ENCODE measurements around the gene WDR64.

Gene WDR64

DNA sequence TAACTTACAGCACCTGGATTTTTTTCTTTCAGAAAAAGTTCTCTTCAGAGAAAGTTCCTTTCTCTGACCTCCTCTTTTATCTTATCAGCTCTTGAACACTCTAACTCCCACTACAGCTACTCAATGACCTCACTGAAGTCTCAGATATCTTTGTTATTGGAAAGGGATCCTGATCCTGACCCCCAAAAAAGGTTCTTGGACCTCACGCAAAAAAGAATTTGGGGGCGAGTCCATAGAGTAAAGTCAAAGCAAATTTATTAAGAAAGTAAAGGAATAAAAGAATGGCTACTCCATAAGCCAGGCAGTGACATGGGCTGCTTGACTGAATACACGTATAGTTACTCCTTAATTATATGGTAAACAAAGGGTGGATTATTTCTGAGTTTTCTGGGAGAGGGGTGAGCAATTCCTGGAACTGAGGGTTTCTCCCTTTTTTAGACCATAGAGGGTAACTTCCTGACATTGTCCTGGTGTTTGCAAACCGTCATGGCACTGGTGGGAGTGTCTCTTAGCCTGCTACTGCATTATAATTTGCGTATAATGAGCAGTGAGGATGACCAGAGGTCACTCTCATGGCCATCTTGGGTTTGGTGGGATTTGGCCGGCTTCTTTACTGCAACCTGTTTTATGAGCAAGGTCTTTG lies 44.2 kb downstream of the WDR64 start:
- DNase-seq = no peak
- Mint-ChIP-seq H3K4me3 (no peak overlapping the region), H3K27me3 (ENCODE audit: low read depth, poor library complexity) (no peaks in the 10 kb centered on the region), H3K9me3 (no peaks in the 10 kb centered on the region), H3K4me1 (no peaks in the 10 kb centered on the region), H3K36me3 (ENCODE audit: low read depth) (no peaks in the 10 kb centered on the region), H3K27ac (no peak overlapping the region)
- TF ChIP-seq, protein P1, sequence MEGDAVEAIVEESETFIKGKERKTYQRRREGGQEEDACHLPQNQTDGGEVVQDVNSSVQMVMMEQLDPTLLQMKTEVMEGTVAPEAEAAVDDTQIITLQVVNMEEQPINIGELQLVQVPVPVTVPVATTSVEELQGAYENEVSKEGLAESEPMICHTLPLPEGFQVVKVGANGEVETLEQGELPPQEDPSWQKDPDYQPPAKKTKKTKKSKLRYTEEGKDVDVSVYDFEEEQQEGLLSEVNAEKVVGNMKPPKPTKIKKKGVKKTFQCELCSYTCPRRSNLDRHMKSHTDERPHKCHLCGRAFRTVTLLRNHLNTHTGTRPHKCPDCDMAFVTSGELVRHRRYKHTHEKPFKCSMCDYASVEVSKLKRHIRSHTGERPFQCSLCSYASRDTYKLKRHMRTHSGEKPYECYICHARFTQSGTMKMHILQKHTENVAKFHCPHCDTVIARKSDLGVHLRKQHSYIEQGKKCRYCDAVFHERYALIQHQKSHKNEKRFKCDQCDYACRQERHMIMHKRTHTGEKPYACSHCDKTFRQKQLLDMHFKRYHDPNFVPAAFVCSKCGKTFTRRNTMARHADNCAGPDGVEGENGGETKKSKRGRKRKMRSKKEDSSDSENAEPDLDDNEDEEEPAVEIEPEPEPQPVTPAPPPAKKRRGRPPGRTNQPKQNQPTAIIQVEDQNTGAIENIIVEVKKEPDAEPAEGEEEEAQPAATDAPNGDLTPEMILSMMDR (IDR thresholded peaks at IDR 0.05) = no peak

DNA sequence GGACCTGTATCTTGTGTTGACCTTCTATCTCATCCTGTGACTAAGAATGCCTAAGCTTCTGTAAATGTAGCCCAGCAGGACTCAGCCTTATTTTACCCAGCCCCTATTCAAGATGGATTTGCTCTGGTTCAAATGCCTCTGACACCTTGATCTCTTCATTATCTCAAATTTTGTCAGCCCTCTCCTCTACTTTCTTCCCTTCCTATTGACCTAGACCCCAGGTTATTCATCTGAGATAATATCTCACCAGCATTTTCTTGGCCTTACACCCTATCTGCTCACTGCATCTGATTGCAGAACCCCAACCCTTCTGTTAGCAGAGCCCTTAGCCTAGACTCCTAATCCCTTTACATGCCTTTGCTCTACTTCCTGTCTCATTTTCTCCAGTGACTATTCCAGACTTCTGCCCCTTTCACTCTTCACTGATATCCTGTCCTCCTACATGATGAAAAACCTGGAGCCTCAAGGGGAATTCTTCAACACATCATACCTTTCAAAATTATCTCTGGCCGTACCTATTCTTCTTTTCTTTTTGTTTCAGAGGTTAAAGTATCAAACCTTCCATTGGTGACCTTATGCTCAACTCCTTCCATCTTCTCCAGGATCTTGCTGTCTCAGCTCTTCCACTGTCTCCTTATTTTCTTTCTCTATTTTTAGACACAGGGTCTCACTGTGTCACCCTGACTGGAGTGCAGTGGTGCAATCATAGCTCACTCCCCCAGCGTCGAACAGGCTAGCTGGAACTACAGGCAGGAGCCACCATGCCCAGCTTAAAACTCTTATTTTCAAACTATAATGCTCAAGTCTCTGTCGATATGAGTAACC lies 44.9 kb downstream of the WDR64 start:
- no peaks in the 10 kb centered on the region for H3K36me3 Mint-ChIP-seq (ENCODE audit: low read depth)
- DNase-seq = no peak
- H3K4me1 Mint-ChIP-seq = no peaks in the 10 kb centered on the region
- H3K27ac Mint-ChIP-seq = no peak overlapping the region
- TF ChIP-seq, protein P1 (IDR thresholded peaks at IDR 0.05) = no peak
- no peaks in the 10 kb centered on the region for H3K27me3 Mint-ChIP-seq (ENCODE audit: low read depth, poor library complexity)
- H3K9me3 Mint-ChIP-seq = no peaks in the 10 kb centered on the region
- no peak overlapping the region for H3K4me3 Mint-ChIP-seq

DNA sequence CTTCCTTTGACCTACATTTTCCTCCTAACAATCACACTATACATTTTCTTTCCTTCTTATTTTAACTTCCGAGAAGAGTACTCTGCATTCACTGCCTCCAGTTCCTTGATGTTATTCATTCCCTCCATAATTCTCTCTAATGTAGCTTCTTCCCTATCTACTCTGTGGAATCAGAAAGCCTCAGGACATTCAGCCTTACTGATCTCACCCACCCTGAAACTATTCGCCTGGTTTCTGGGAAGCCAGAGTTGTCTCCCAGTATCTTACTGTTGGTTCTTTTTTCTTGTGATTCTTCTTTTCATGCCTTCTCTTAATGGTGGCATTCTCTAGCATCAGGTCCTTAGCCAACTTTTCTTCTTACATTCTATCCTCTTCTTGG lies 45.5 kb downstream of the WDR64 start:
- no peaks in the 10 kb centered on the region for H3K27me3 Mint-ChIP-seq (ENCODE audit: low read depth, poor library complexity)
- no peaks in the 10 kb centered on the region for H3K9me3 Mint-ChIP-seq
- no peak for DNase-seq
- TF ChIP-seq, protein P1 (IDR thresholded peaks at IDR 0.05) = no peak
- no peaks in the 10 kb centered on the region for H3K4me1 Mint-ChIP-seq
- H3K4me3 Mint-ChIP-seq = no peak overlapping the region
- H3K27ac Mint-ChIP-seq = no peak overlapping the region
- no peaks in the 10 kb centered on the region for H3K36me3 Mint-ChIP-seq (ENCODE audit: low read depth)

DNA sequence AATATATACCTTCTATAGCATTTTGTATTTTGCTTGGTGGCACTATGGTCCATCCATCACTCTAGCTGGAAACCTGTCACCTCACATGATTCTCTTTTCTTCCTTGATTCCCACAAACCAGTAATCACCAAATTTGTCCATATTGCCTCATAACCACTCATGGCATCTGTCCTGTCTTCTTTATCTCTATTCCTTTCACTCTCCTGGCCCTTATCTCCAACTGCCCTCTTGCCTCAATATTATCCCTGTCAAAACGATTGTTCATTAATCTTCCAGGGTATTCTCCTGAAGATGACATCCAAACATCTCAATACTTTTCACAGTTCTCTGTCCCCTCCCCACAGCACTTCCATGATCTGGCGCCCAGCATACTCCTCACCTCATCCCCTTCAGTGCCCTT lies 46.1 kb downstream of the WDR64 start:
- Mint-ChIP-seq H3K27me3 (ENCODE audit: low read depth, poor library complexity) (no peaks in the 10 kb centered on the region), H3K4me3 (no peak overlapping the region), H3K27ac (no peak overlapping the region), H3K36me3 (ENCODE audit: low read depth) (no peaks in the 10 kb centered on the region), H3K4me1 (no peaks in the 10 kb centered on the region), H3K9me3 (no peaks in the 10 kb centered on the region)
- no peak for DNase-seq
- TF ChIP-seq, protein P1 (IDR thresholded peaks at IDR 0.05) = no peak

DNA sequence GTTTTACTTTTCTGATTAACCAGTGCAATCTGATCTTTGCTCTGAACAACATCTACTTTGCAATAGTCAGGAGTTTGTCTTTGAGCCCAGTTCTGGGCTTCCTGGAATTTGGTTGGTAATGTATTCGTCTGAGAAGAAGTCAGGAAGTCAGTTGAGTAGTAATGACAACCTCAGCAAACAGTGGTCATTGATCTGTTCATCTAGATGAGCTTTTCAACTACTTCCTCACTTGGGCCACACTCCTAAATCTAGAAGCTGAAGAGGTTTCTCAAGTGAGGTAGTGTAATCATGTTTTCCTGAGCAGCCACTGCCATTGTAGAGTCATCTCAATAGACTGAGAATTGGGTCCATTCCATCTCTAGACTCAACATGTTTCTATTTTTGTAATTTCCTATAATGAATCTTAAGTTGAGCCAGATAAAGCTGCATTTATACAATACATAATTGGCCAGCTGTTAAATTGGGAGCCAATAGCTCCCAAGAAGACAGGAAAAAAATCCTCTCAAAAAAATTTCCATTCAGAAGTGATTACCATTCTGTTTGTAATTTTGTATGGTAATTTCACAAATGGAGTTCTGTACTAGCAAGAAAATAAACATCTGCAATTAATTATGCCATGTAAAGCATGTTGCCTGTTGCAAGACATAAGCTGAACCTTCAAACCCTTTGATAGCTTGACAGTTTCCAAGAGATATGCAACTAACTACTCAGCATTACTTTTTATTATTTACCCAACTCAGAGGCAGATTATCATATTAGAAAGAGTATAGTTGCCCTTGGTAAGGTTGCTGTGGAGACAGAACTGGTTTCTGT lies 49.6 kb downstream of the WDR64 start:
- TF ChIP-seq, protein P1 (IDR thresholded peaks at IDR 0.05) = no peak
- Mint-ChIP-seq H3K4me1 (no peaks in the 10 kb centered on the region), H3K4me3 (no peak overlapping the region), H3K9me3 (no peaks in the 10 kb centered on the region), H3K27ac (no peak overlapping the region), H3K36me3 (ENCODE audit: low read depth) (no peaks in the 10 kb centered on the region), H3K27me3 (ENCODE audit: low read depth, poor library complexity) (no peaks in the 10 kb centered on the region)
- DNase-seq = no peak

All from nephron progenitor cell (in vitro differentiated cells).